ENCODE results near the gene TUBA8. TPM values are rescaled to one million over a fixed set of nuclear protein-coding genes. Genes with fewer than 3 reads are reported as not detected.
"Not testable (repeated sequence)": the region's sequence is repeated elsewhere in the genome, so short reads cannot be mapped to it uniquely, and the experiment has no call there.

TUBA8 gene
- total RNA-seq, 5 donors from 2014 or later (not counting 1 experiment from before 2014, with no cell fraction given) = 1.5 to 3.3 (median 2.6) TPM

- ChIA-PET POLR2A (no interaction called here), CTCF (no interaction called here)
- Histone ChIP-seq H3K36me3 (ENCODE audit: control insufficient read depth in 2 of 2, extremely low read depth in 1 of 2, insufficient read depth in 1 of 2, low read length in 1 of 2) (peaks cover 3 to 5% of the 10 kb centered on the region in 2 donors), H3K9me3 (no peaks in the 10 kb centered on the region), H3K4me3 (ENCODE audit: control insufficient read depth in 1 of 2, extremely low read depth in 1 of 2, low read length in 1 of 2) (no peak overlapping the region), H3K27me3 (replicated peaks in 1 of 2; ENCODE audit: control insufficient read depth in 2 of 2, extremely low read depth in 1 of 2, insufficient read depth in 2 of 2, low read length in 1 of 2) (no peaks in the 10 kb centered on the region), H3K4me1 (ENCODE audit: control insufficient read depth in 1 of 2, extremely low read depth in 1 of 2, insufficient read depth in 2 of 2, low read length in 2 of 2) (no peaks in the 10 kb centered on the region), H3K27ac (ENCODE audit: low read length) (no peak overlapping the region)
- Mint-ChIP-seq H3K4me3 (no peak overlapping the region), H3K4me1 (no peaks in the 10 kb centered on the region), H3K9me3 (no peaks in the 10 kb centered on the region), H3K27ac (no peak overlapping the region), H3K27me3 (no peaks in the 10 kb centered on the region), H3K36me3 (peaks cover 32% of the 10 kb centered on the region)
- no peak for ATAC-seq (replicated peaks in 1 of 4)
- DNase-seq = no peak
- WGBS (ENCODE audit: insufficient coverage) = 81% methylated on average over 4 of the region's 8 CpGs
Observed at GRCh38 chr22:18130018-18130417, 19.4 kb downstream of the TUBA8 start.

GRCh38 chr22:18130699-18131429 lies 20.3 kb downstream of the TUBA8 start:
- WGBS (ENCODE audit: insufficient coverage) = 94% methylated on average over 19 of the region's 20 CpGs
- no peak for DNase-seq
- no peak overlapping the region for H3K27ac Mint-ChIP-seq

GRCh38 chr22:18133452-18133851 lies 22.8 kb downstream of the TUBA8 start:
- no peaks in the 10 kb centered on the region for H3K27me3 ChIP-seq (replicated peaks in 1 of 2; ENCODE audit: control insufficient read depth in 2 of 2, extremely low read depth in 1 of 2, insufficient read depth in 2 of 2, low read length in 1 of 2)
- ChIA-PET CTCF (interaction anchor here in 1 of 2 donors (0.7 kb wide), 1 partner anchor 412 kb away, joined by 4 read pairs; no protein-coding TSS in a partner anchor), POLR2A (no interaction called here)
- no peaks in the 10 kb centered on the region for H3K9me3 Mint-ChIP-seq
- peaks cover 20% of the 10 kb centered on the region for H3K36me3 Mint-ChIP-seq
- no peak overlapping the region for H3K27ac ChIP-seq (ENCODE audit: low read length)
- no peak overlapping the region for H3K4me3 Mint-ChIP-seq
- DNase-seq (no peak), ATAC-seq (replicated peaks in 1 of 4) (no peak)
- no peak overlapping the region for H3K27ac Mint-ChIP-seq
- no peak overlapping the region for H3K4me3 ChIP-seq (ENCODE audit: control insufficient read depth in 1 of 2, extremely low read depth in 1 of 2, low read length in 1 of 2)
- H3K36me3 ChIP-seq (ENCODE audit: control insufficient read depth in 2 of 2, extremely low read depth in 1 of 2, insufficient read depth in 1 of 2, low read length in 1 of 2) = peaks cover 0 to 3% of the 10 kb centered on the region in 2 donors
- 100% methylated on average over 1 of the region's 2 CpGs for WGBS (ENCODE audit: insufficient coverage)
- H3K27me3 Mint-ChIP-seq = no peaks in the 10 kb centered on the region
- H3K9me3 ChIP-seq = no peaks in the 10 kb centered on the region
- no peaks in the 10 kb centered on the region for H3K4me1 Mint-ChIP-seq
- no peaks in the 10 kb centered on the region for H3K4me1 ChIP-seq (ENCODE audit: control insufficient read depth in 1 of 2, extremely low read depth in 1 of 2, insufficient read depth in 2 of 2, low read length in 2 of 2)

More at GRCh38 chr22:18130699-18131429, 20.3 kb downstream of the TUBA8 start:
- H3K27ac ChIP-seq (ENCODE audit: low read length) = no peak overlapping the region
- Mint-ChIP-seq H3K9me3 (no peaks in the 10 kb centered on the region), H3K4me1 (no peaks in the 10 kb centered on the region), H3K36me3 (peaks cover 32% of the 10 kb centered on the region), H3K4me3 (no peak overlapping the region), H3K27me3 (no peaks in the 10 kb centered on the region)
- H3K27me3 ChIP-seq (replicated peaks in 1 of 2; ENCODE audit: control insufficient read depth in 2 of 2, extremely low read depth in 1 of 2, insufficient read depth in 2 of 2, low read length in 1 of 2) = no peaks in the 10 kb centered on the region
- H3K4me3 ChIP-seq (ENCODE audit: control insufficient read depth in 1 of 2, extremely low read depth in 1 of 2, low read length in 1 of 2) = no peak overlapping the region
- CTCF ChIA-PET = no interaction called here
- H3K4me1 ChIP-seq (ENCODE audit: control insufficient read depth in 1 of 2, extremely low read depth in 1 of 2, insufficient read depth in 2 of 2, low read length in 2 of 2) = no peaks in the 10 kb centered on the region
- H3K9me3 ChIP-seq = no peaks in the 10 kb centered on the region
- peaks cover 3 to 5% of the 10 kb centered on the region in 2 donors for H3K36me3 ChIP-seq (ENCODE audit: control insufficient read depth in 2 of 2, extremely low read depth in 1 of 2, insufficient read depth in 1 of 2, low read length in 1 of 2)
- POLR2A ChIA-PET = no interaction called here
- no peak for ATAC-seq (replicated peaks in 1 of 4)

- no peaks in the 10 kb centered on the region for H3K4me1 ChIP-seq (ENCODE audit: control insufficient read depth in 1 of 2, extremely low read depth in 1 of 2, insufficient read depth in 2 of 2, low read length in 2 of 2)
- no peaks in the 10 kb centered on the region for H3K27me3 ChIP-seq (replicated peaks in 1 of 2; ENCODE audit: control insufficient read depth in 2 of 2, extremely low read depth in 1 of 2, insufficient read depth in 2 of 2, low read length in 1 of 2)
- H3K9me3 Mint-ChIP-seq = no peaks in the 10 kb centered on the region
- H3K4me1 Mint-ChIP-seq = no peaks in the 10 kb centered on the region
- WGBS (ENCODE audit: insufficient coverage) = 92% methylated on average over 12 of the region's 21 CpGs
- no peak overlapping the region for H3K4me3 Mint-ChIP-seq
- POLR2A ChIA-PET = no interaction called here
- no peak overlapping the region for H3K27ac ChIP-seq (ENCODE audit: low read length)
- no peak overlapping the region for H3K4me3 ChIP-seq (ENCODE audit: control insufficient read depth in 1 of 2, extremely low read depth in 1 of 2, low read length in 1 of 2)
- H3K36me3 Mint-ChIP-seq = peaks cover 14% of the 10 kb centered on the region
- no peak for DNase-seq
- H3K9me3 ChIP-seq = no peaks in the 10 kb centered on the region
- H3K27me3 Mint-ChIP-seq = no peaks in the 10 kb centered on the region
- peaks cover 2 to 3% of the 10 kb centered on the region in 2 donors for H3K36me3 ChIP-seq (ENCODE audit: control insufficient read depth in 2 of 2, extremely low read depth in 1 of 2, insufficient read depth in 1 of 2, low read length in 1 of 2)
- CTCF ChIA-PET = interaction anchor here in 1 of 2 donors (0.7 kb wide), 1 partner anchor 34 kb away, joined by 6 read pairs; no protein-coding TSS in a partner anchor
- no peak for ATAC-seq (replicated peaks in 1 of 4)
- no peak overlapping the region for H3K27ac Mint-ChIP-seq
Observed at GRCh38 chr22:18136563-18137320, 26.1 kb downstream of the TUBA8 start.

GRCh38 chr22:18141004-18141403 lies 30.4 kb downstream of the TUBA8 start:
- H3K4me3 ChIP-seq (ENCODE audit: control insufficient read depth in 1 of 2, extremely low read depth in 1 of 2, low read length in 1 of 2); H3K27me3 ChIP-seq (replicated peaks in 1 of 2; ENCODE audit: control insufficient read depth in 2 of 2, extremely low read depth in 1 of 2, insufficient read depth in 2 of 2, low read length in 1 of 2); H3K9me3 Mint-ChIP-seq; H3K27ac Mint-ChIP-seq; CTCF ChIA-PET; H3K27ac ChIP-seq (ENCODE audit: low read length); ATAC-seq (replicated peaks in 1 of 4); POLR2A ChIA-PET; DNase-seq; H3K4me1 ChIP-seq (ENCODE audit: control insufficient read depth in 1 of 2, extremely low read depth in 1 of 2, insufficient read depth in 2 of 2, low read length in 2 of 2); H3K4me1 Mint-ChIP-seq; H3K36me3 Mint-ChIP-seq; H3K9me3 ChIP-seq; H3K4me3 Mint-ChIP-seq; H3K36me3 ChIP-seq (ENCODE audit: control insufficient read depth in 2 of 2, extremely low read depth in 1 of 2, insufficient read depth in 1 of 2, low read length in 1 of 2); H3K27me3 Mint-ChIP-seq: not testable (repeated sequence)
- WGBS (ENCODE audit: insufficient coverage) = 100% methylated on average over 1 of the region's 6 CpGs

- Histone ChIP-seq H3K27me3 (replicated peaks in 1 of 2; ENCODE audit: control insufficient read depth in 2 of 2, extremely low read depth in 1 of 2, insufficient read depth in 2 of 2, low read length in 1 of 2) (no peaks in the 10 kb centered on the region), H3K4me1 (ENCODE audit: control insufficient read depth in 1 of 2, extremely low read depth in 1 of 2, insufficient read depth in 2 of 2, low read length in 2 of 2) (peaks cover 0 to 7% of the 10 kb centered on the region in 2 experiments), H3K9me3 (no peaks in the 10 kb centered on the region), H3K4me3 (ENCODE audit: control insufficient read depth in 1 of 2, extremely low read depth in 1 of 2, low read length in 1 of 2) (no peak overlapping the region), H3K27ac (ENCODE audit: low read length) (no peak overlapping the region), H3K36me3 (ENCODE audit: control insufficient read depth in 2 of 2, extremely low read depth in 1 of 2, insufficient read depth in 1 of 2, low read length in 1 of 2) (peaks cover 0 to 2% of the 10 kb centered on the region in 2 donors)
- no peak overlapping the region for H3K27ac Mint-ChIP-seq
- peaks cover 8% of the 10 kb centered on the region for H3K36me3 Mint-ChIP-seq
- no peaks in the 10 kb centered on the region for H3K27me3 Mint-ChIP-seq
- ChIA-PET POLR2A (no interaction called here), CTCF (no interaction called here)
- H3K4me1 Mint-ChIP-seq = peaks cover 13 to 17% (median 17%) of the 10 kb centered on the region in 3 donors
- no peaks in the 10 kb centered on the region for H3K9me3 Mint-ChIP-seq
- ATAC-seq (replicated peaks in 1 of 4) (no peak), DNase-seq (no peak)
- H3K4me3 Mint-ChIP-seq = no peak overlapping the region
Observed at GRCh38 chr22:18144105-18144504, 33.5 kb downstream of the TUBA8 start.

Measured in T-cell (primary cell).